Fibroblast of lung (primary cell): ENCODE results near the gene KATNBL1.

Source experiments
- EZH2 ChIP-seq: IDR thresholded peaks from 2 replicates; pipeline ENCODE4 v1.5.1; 2012; ENCODE audit warnings: low read length, control low read depth, mild to moderate bottlenecking; ENCODE audit errors: missing control alignments
- TF ChIP-seq, protein P1 (sequence below), 2 donors: IDR thresholded peaks in 1 of 2; conservative IDR thresholded peaks in 1 of 2; 1 replicate in 1 of 2; 2 replicates in 1 of 2; pipeline ENCODE4 v1.5.1; 2011 to 2012; ENCODE audit warnings: low read length in 2 of 2, control low read depth in 1 of 2, inconsistent platforms in 1 of 2, low read depth in 1 of 2, mild to moderate bottlenecking in 1 of 2

DNA sequence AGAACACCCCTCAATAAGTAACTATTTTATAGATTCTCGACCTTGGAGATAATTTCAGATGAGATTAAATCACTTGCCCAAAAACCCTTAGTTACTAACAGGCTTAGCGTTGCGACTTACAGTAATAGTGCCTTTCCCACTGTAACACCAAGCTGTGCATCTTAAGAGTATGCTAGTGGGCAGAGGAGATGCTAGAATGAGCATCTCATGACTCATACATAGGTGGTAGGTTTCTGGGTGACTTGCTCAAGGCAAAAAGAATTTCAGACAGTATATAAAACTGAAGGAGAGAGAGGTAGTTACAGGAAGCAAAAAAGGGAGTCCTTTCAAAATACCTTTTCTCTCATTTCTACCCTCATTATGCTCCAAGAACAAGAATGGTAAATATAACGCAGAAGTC, 3.9 kb downstream of the KATNBL1 start:
- TF ChIP-seq, protein P1, sequence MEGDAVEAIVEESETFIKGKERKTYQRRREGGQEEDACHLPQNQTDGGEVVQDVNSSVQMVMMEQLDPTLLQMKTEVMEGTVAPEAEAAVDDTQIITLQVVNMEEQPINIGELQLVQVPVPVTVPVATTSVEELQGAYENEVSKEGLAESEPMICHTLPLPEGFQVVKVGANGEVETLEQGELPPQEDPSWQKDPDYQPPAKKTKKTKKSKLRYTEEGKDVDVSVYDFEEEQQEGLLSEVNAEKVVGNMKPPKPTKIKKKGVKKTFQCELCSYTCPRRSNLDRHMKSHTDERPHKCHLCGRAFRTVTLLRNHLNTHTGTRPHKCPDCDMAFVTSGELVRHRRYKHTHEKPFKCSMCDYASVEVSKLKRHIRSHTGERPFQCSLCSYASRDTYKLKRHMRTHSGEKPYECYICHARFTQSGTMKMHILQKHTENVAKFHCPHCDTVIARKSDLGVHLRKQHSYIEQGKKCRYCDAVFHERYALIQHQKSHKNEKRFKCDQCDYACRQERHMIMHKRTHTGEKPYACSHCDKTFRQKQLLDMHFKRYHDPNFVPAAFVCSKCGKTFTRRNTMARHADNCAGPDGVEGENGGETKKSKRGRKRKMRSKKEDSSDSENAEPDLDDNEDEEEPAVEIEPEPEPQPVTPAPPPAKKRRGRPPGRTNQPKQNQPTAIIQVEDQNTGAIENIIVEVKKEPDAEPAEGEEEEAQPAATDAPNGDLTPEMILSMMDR (conservative IDR thresholded peaks at IDR 0.05 in 1 of 2, IDR thresholded peaks at IDR 0.05 in 1 of 2; ENCODE audit: low read depth in 1 of 2, low read length in 2 of 2): no peak
- no peak for TF ChIP-seq EZH2
